Adrenal gland (tissue), 12 donors: ENCODE data around the gene IL18R1. TPM values are rescaled to one million over a fixed set of nuclear protein-coding genes. Genes with fewer than 3 reads are reported as not detected.

Experiments used
- DNase-seq, 7 donors: peaks; one replicate each; pipeline ENCODE4 v3.0.0-alpha.2; 2019 to 2020
- H3K27ac ChIP-seq, 5 donors: fragments of 200-600 bp; sonication (generic) in 4 of 5; 1 replicate in 3 of 5; 2 replicates in 2 of 5; pipeline versions ENCODE4 v1.5.1 to v1.8.0; 2016 to 2020; ENCODE audit warnings: mild to moderate bottlenecking in 1 of 5
- H3K27me3 ChIP-seq: fragments of 200-600 bp; 2 replicates; pipeline ENCODE4 v1.8.0; 2021
- H3K36me3 ChIP-seq, 2 donors: fragments of 200-600 bp; replicated peaks in 1 of 2; 1 replicate in 1 of 2; 2 replicates in 1 of 2; pipeline versions ENCODE4 v1.5.1 to v1.8.0; 2018 to 2022
- H3K4me1 ChIP-seq, 2 donors: fragments of 200-600 bp; replicated peaks in 1 of 2; 1 replicate in 1 of 2; 2 replicates in 1 of 2; pipeline versions ENCODE4 v1.5.1 to v1.8.0; 2018 to 2021
- H3K4me3 ChIP-seq, 4 donors: fragments of 200-600 bp; sonication (generic) in 3 of 4; one replicate each; pipeline ENCODE4 v1.5.1; 2016 to 2018
- H3K9me3 ChIP-seq, 3 donors: fragments of 200-600 bp; sonication (generic) in 1 of 3; replicated peaks in 1 of 3; 1 replicate in 2 of 3; 2 replicates in 1 of 3; pipeline versions ENCODE4 v1.5.1 to v1.8.0; 2016 to 2021
- CTCF ChIP-seq, 6 experiments: fragments of 450-650 bp in 4 of 6; fragments of 200-600 bp in 2 of 6; sonication (generic) in 1 of 6; IDR thresholded peaks; 1 replicate in 5 of 6; 2 replicates in 1 of 6; pipeline versions ENCODE4 v1.5.1 to v1.8.0; 2016 to 2021; ENCODE audit warnings: antibody characterized with exemption in 6 of 6, mild to moderate bottlenecking in 2 of 6, moderate library complexity in 1 of 6
- POLR2A ChIP-seq, 2 donors: fragments of 450-650 bp; IDR thresholded peaks; one replicate each; pipeline ENCODE4 v1.6.1; 2017; ENCODE audit warnings: antibody characterized with exemption in 2 of 2, mild to moderate bottlenecking in 2 of 2, moderate library complexity in 1 of 2
- WGBS, 4 donors: extraction: QIAGEN DNeasy Blood & Tissue Kit in 2 of 4; methylation state at CpG; one replicate each; pipeline versions ENCODE4 v1.1.5 to v1.1.7; 2013 to 2017; 5-methylcytosine and 5-hydroxymethylcytosine counted together
- intact Hi-C, 2 donors: fragments of 100-400 bp; cut with DNase I; formaldehyde crosslinking; loops; one replicate each; pipeline versions ENCODE4 v1.14.1 to v1.15.0; 2022 to 2023
- polyA plus RNA-seq, 3 donors: library from polyadenylated mRNA; stranded (reverse); fragments of 200-250 nt in 2 of 3; fragments of 350-450 nt in 1 of 3; fragmentation: Illumina TruSeq in 1 of 3; extraction: RNeasy Lipid Tissue Mini Kit (QIAGEN cat#74804) in 1 of 3; gene quantifications; one replicate each; pipeline ENCODE4 v1.2.3, GENCODE V29; 2013 to 2014
- total RNA-seq, 9 donors: library from RNA; depleted of rRNA in 4 of 9; stranded (reverse); fragments of >200 nt in 4 of 9; fragments of 120-200 nt in 1 of 9; fragmentation: NEBNext Ultra II Directional in 1 of 9; extraction: Animal tissue kit (Norgen Biotek cat#: 25700) in 1 of 9; gene quantifications; one replicate each; pipeline versions ENCODE4 v1.1.0 to v1.2.4, GENCODE V29; 2013 to 2023
- donor health status: healthy with polysubstance abuse.
- donor health status: Bipolar disorder and iron deficiency.
- donor health status: DM: yes; HTN: yes; CAD: no.
- donor health status: DM: no; HTN: no; CAD: no.
- donor health status: DM: no; HTN: no; CAD: no.
- donor health status: DM: yes; HTN: yes; CAD: no.

IL18R1 gene
- total and polyA plus RNA-seq, 12 donors: 1.2 to 5.5 (median 3.9) TPM

GRCh38 chr2:102359527-102359926 is 3.9 kb downstream of the IL18R1 start:
- 78 to 90% (median 81%) methylated on average over 3 of the region's 3 CpGs for WGBS, 4 donors
- intact Hi-C loops: loop anchor here (10.0 kb wide), 2 partner anchors 335 to 475 kb away; no protein-coding TSS in a partner anchor

GRCh38 chr2:102361632-102362241 is 6.1 kb downstream of the IL18R1 start:
- no peak for DNase-seq
- Histone ChIP-seq H3K9me3 (no peaks in the 10 kb centered on the region), H3K4me1 (no peaks in the 10 kb centered on the region), H3K4me3 (no peak overlapping the region), H3K36me3 (no peaks in the 10 kb centered on the region), H3K27me3 (no peaks in the 10 kb centered on the region), H3K27ac (no peak overlapping the region)
- 83 to 86% (median 85%) methylated on average over 3 to 5 of the region's 5 CpGs for WGBS, 4 donors
- TF ChIP-seq CTCF (IDR thresholded peaks at IDR 0.05) (no peak), POLR2A (IDR thresholded peaks at IDR 0.05) (no peak)
- intact Hi-C loops: no loop called here

More at GRCh38 chr2:102359527-102359926, 3.9 kb downstream of the IL18R1 start:
- Histone ChIP-seq H3K4me3 (no peak overlapping the region), H3K36me3 (no peaks in the 10 kb centered on the region), H3K4me1 (peaks cover 0 to 4% of the 10 kb centered on the region in 2 donors), H3K9me3 (no peaks in the 10 kb centered on the region), H3K27me3 (no peaks in the 10 kb centered on the region), H3K27ac (no peak overlapping the region)
- TF ChIP-seq CTCF (IDR thresholded peaks at IDR 0.05) (no peak), POLR2A (IDR thresholded peaks at IDR 0.05) (no peak)
- no peak for DNase-seq

GRCh38 chr2:102365763-102366162 is 10.2 kb downstream of the IL18R1 start:
- intact Hi-C loops: no loop called here
- no peaks in the 10 kb centered on the region for H3K9me3 ChIP-seq
- no peaks in the 10 kb centered on the region for H3K4me1 ChIP-seq
- TF ChIP-seq POLR2A (IDR thresholded peaks at IDR 0.05) (no peak), CTCF (IDR thresholded peaks at IDR 0.05) (no peak)
- no peak overlapping the region for H3K4me3 ChIP-seq
- no peak overlapping the region for H3K27ac ChIP-seq
- 67 to 82% (median 72%) methylated on average over 1 of the region's 1 CpG for WGBS, 4 donors
- no peak for DNase-seq
- no peaks in the 10 kb centered on the region for H3K36me3 ChIP-seq
- H3K27me3 ChIP-seq: no peaks in the 10 kb centered on the region

- WGBS, 4 donors: 75 to 84% (median 80%) methylated on average over 3 of the region's 3 CpGs
- H3K4me3 ChIP-seq: no peak overlapping the region
- TF ChIP-seq CTCF (IDR thresholded peaks at IDR 0.05) (no peak), POLR2A (IDR thresholded peaks at IDR 0.05) (no peak)
- intact Hi-C loops: no loop called here
- H3K27me3 ChIP-seq: no peaks in the 10 kb centered on the region
- no peaks in the 10 kb centered on the region for H3K9me3 ChIP-seq
- no peaks in the 10 kb centered on the region for H3K4me1 ChIP-seq
- DNase-seq: no peak
- no peaks in the 10 kb centered on the region for H3K36me3 ChIP-seq
- H3K27ac ChIP-seq: no peak overlapping the region
Measured at GRCh38 chr2:102366406-102367112, 11.0 kb downstream of the IL18R1 start.
